CD8-positive, alpha-beta memory T cell (primary cell): ENCODE results near the gene AKT2. TPM values are rescaled to one million over a fixed set of nuclear protein-coding genes. Genes with fewer than 3 reads are reported as not detected.

Experiments
- CTCF ChIA-PET: fragments of 350-600 bp; sonication (Branson Sonifier 250); formaldehyde crosslinking; loops from one replicate; lab custom pipeline; 2021; ENCODE audit warnings: antibody characterized with exemption; lab: Charles Lee
- POLR2A ChIA-PET: fragments of 350-600 bp; sonication (Branson Sonifier 250); formaldehyde crosslinking; loops from one replicate; lab custom pipeline; 2021; ENCODE audit warnings: antibody characterized with exemption; lab: Charles Lee
- DNase-seq, 5 donors: peaks; one replicate each; pipeline versions ENCODE4 v3.0.0 to v3.0.0-alpha.2; 2020 to 2022; ENCODE audit warnings: mixed read lengths in 1 of 5
- H3K27ac ChIP-seq: one replicate; pipeline ENCODE4 v1.7.0; 2013; ENCODE audit warnings: low read depth, mild to moderate bottlenecking, low read length, moderate library complexity
- H3K27me3 ChIP-seq: 2 replicates; pipeline ENCODE4 v1.7.0; 2013; ENCODE audit warnings: low read length, mild to moderate bottlenecking; ENCODE audit not compliant: insufficient read depth, poor library complexity, severe bottlenecking
- H3K36me3 ChIP-seq: 2 replicates; pipeline ENCODE4 v1.7.0; 2013; ENCODE audit warnings: mild to moderate bottlenecking, low read length, moderate library complexity; ENCODE audit not compliant: insufficient read depth
- H3K4me1 ChIP-seq: 2 replicates; pipeline ENCODE4 v1.7.0; 2013; ENCODE audit warnings: mild to moderate bottlenecking, low read length, moderate library complexity; ENCODE audit not compliant: insufficient read depth
- H3K4me3 ChIP-seq: 2 replicates; pipeline ENCODE4 v1.7.0; 2013; ENCODE audit warnings: mild to moderate bottlenecking, low read length
- H3K9me3 ChIP-seq: 2 replicates; pipeline ENCODE4 v1.7.0; 2013; ENCODE audit warnings: mild to moderate bottlenecking, low read length
- H3K27ac Mint-ChIP-seq, 8 donors: one replicate each; pipeline ENCODE4 v1.8.0; 2020 to 2021; ENCODE audit warnings: mixed read lengths in 8 of 8, mild to moderate bottlenecking in 6 of 8, inconsistent platforms in 3 of 8, moderate library complexity in 3 of 8
- H3K27me3 Mint-ChIP-seq, 2 donors: one replicate each; pipeline ENCODE4 v1.8.0; 2020 to 2021; ENCODE audit warnings: mixed read lengths in 2 of 2, mild to moderate bottlenecking in 1 of 2, moderate library complexity in 1 of 2
- H3K36me3 Mint-ChIP-seq, 3 donors: one replicate each; pipeline ENCODE4 v1.8.0; 2020 to 2021; ENCODE audit warnings: mixed read lengths in 3 of 3, inconsistent platforms in 1 of 3, mild to moderate bottlenecking in 1 of 3
- H3K4me1 Mint-ChIP-seq, 3 donors: one replicate each; pipeline ENCODE4 v1.8.0; 2020 to 2021; ENCODE audit warnings: mixed read lengths in 3 of 3, inconsistent platforms in 1 of 3, mild to moderate bottlenecking in 1 of 3
- H3K4me3 Mint-ChIP-seq, 7 donors: one replicate each; pipeline ENCODE4 v1.8.0; 2020 to 2021; ENCODE audit warnings: mixed read lengths in 7 of 7, mild to moderate bottlenecking in 6 of 7, moderate library complexity in 4 of 7, inconsistent platforms in 2 of 7
- H3K9me3 Mint-ChIP-seq, 5 donors: one replicate each; pipeline ENCODE4 v1.8.0; 2020 to 2022; ENCODE audit warnings: mixed read lengths in 5 of 5, mild to moderate bottlenecking in 3 of 5, moderate library complexity in 2 of 5, inconsistent platforms in 1 of 5
- polyA plus RNA-seq: library from polyadenylated mRNA; unstranded; fragments of 300-500 nt; fragmentation: Illumina TruSeq; gene quantifications from one replicate; pipeline ENCODE4 v1.2.3, GENCODE V29; 2021
- total RNA-seq, 2 experiments: library from RNA; stranded (reverse); gene quantifications; one replicate each; pipeline ENCODE4 v1.2.3, GENCODE V29; 2021

The AKT2 gene
- total and polyA plus RNA-seq, 3 experiments from 2014 or later = 27.0 to 132 (median 124) TPM

DNA sequence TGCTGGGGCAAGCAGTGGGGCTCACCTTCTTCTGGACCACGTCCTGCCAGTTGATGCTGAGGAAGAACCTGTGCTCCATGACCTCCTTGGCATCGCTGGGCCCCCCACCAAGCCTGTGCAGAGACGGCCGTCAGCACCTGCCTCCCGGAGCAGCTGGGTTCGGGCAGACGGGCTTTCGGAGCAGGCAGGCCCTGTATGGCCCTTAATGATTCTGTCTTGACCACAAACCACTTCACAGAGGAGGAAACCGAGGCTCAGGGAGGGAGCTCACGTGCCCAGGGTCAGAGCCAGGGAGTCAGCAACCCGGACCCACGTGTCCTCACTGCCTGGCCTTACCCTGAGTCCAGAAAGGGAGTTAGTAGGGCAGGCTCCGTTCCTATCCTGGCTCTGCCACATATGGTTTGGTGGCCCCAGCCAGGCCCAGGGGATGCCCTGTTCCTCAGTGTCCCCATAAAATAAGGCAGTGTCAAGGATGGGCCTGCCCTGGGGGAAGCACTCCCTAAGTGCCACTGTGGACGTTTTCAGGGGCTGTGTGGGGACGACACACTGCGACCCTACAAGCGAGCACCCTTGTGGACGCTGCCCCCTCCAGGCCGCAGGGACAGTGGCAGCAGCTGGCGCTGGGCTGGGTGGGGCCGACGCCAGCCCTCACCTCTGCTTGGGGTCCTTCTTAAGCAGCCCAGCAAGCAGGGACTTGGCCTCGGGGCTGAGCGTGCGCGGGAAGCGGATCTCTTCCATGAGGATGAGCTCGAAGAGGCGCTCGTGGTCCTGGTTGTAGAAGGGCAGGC, 49.7 kb downstream of the AKT2 start:
- H3K27ac Mint-ChIP-seq = no peak overlapping the region
- Histone ChIP-seq H3K4me3 (no peak overlapping the region), H3K4me1 (no peaks in the 10 kb centered on the region), H3K36me3 (peaks cover 24% of the 10 kb centered on the region), H3K27ac (no peak overlapping the region), H3K27me3 (no peaks in the 10 kb centered on the region), H3K9me3 (no peaks in the 10 kb centered on the region)
- ChIA-PET POLR2A (no interaction called here), CTCF (no interaction called here)
- peaks cover 0 to 6% (median 1%) of the 10 kb centered on the region in 3 donors for H3K4me1 Mint-ChIP-seq
- no peaks in the 10 kb centered on the region for H3K9me3 Mint-ChIP-seq
- no peak for DNase-seq
- no peaks in the 10 kb centered on the region for H3K27me3 Mint-ChIP-seq
- peaks cover 6 to 68% (median 9%) of the 10 kb centered on the region in 3 donors for H3K36me3 Mint-ChIP-seq
- H3K4me3 Mint-ChIP-seq = no peak overlapping the region

DNA sequence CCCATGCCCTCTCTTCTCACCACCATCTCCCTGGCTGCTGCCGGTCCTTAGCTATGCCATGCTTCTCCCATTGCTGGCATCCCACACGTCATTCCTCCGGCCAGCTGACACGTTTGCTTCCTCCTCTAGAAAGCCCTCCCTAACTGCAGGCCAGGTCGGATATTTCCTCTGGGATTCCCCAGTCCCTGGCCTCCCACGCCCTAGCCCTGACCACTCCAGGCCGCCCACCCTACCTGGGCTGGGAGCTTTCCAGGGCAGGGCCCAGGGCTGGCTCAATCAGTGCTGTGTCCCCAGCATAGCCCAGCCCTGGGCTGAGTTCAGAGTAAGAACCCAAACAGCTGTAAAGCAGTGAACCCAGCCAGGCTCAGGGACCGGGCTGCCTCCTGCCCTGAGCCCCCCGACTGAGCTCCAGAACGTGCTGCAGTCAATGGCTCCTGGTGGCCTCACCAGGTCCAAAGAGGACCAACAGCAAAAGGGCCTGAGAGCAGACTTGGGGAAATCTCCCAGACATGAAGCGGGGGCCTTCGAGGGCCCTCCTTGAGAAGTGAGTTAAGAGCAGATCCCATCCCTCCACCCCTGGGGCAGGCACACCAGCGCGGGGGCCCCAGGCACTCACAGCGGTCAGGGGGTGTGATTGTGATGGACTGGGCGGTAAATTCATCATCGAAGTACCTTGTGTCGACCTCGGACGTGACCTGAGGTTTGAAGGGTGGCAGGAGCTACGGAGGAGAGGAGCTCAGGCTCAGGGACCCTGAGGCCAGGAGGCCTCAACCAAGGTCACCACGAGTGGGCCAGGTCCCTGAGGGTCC, 50.5 kb downstream of the AKT2 start:
- Histone ChIP-seq H3K9me3 (no peaks in the 10 kb centered on the region), H3K36me3 (peaks cover 17% of the 10 kb centered on the region), H3K4me1 (no peaks in the 10 kb centered on the region), H3K4me3 (no peak overlapping the region), H3K27ac (no peak overlapping the region), H3K27me3 (no peaks in the 10 kb centered on the region)
- H3K36me3 Mint-ChIP-seq = peaks cover 6 to 60% (median 9%) of the 10 kb centered on the region in 3 donors
- no peaks in the 10 kb centered on the region for H3K27me3 Mint-ChIP-seq
- no peak for DNase-seq
- H3K9me3 Mint-ChIP-seq = no peaks in the 10 kb centered on the region
- H3K4me1 Mint-ChIP-seq = peaks cover 0 to 6% (median 3%) of the 10 kb centered on the region in 3 donors
- CTCF ChIA-PET = no interaction called here
- no peak overlapping the region for H3K4me3 Mint-ChIP-seq
- POLR2A ChIA-PET = no interaction called here
- H3K27ac Mint-ChIP-seq = no peak overlapping the region

- Mint-ChIP-seq H3K4me3 (no peak overlapping the region), H3K36me3 (peaks cover 6 to 52% (median 9%) of the 10 kb centered on the region in 3 donors), H3K9me3 (no peaks in the 10 kb centered on the region), H3K4me1 (peaks cover 0 to 6% (median 3%) of the 10 kb centered on the region in 3 donors), H3K27me3 (no peaks in the 10 kb centered on the region), H3K27ac (no peak overlapping the region)
- Histone ChIP-seq H3K27me3 (no peaks in the 10 kb centered on the region), H3K27ac (no peak overlapping the region), H3K9me3 (no peaks in the 10 kb centered on the region), H3K4me1 (no peaks in the 10 kb centered on the region), H3K4me3 (no peak overlapping the region), H3K36me3 (peaks cover 10% of the 10 kb centered on the region)
- CTCF ChIA-PET = no interaction called here
- POLR2A ChIA-PET = no interaction called here
- DNase-seq = no peak
Measured at GRCh38 chr19:40233811-40234389, 51.2 kb downstream of the AKT2 start.

- Histone ChIP-seq H3K4me3 (no peak overlapping the region), H3K27ac (no peak overlapping the region), H3K27me3 (no peaks in the 10 kb centered on the region), H3K4me1 (no peaks in the 10 kb centered on the region), H3K9me3 (no peaks in the 10 kb centered on the region), H3K36me3 (peaks cover 4% of the 10 kb centered on the region)
- peaks cover 6 to 46% (median 9%) of the 10 kb centered on the region in 3 donors for H3K36me3 Mint-ChIP-seq
- no peak overlapping the region for H3K4me3 Mint-ChIP-seq
- H3K4me1 Mint-ChIP-seq = peaks cover 0 to 6% (median 3%) of the 10 kb centered on the region in 3 donors
- H3K27me3 Mint-ChIP-seq = no peaks in the 10 kb centered on the region
- H3K27ac Mint-ChIP-seq = no peak overlapping the region
- POLR2A ChIA-PET = no interaction called here
- no peaks in the 10 kb centered on the region for H3K9me3 Mint-ChIP-seq
- no peak for DNase-seq
- CTCF ChIA-PET = no interaction called here
Measured at GRCh38 chr19:40232949-40233810, 52.0 kb downstream of the AKT2 start.

- ChIA-PET POLR2A (no interaction called here), CTCF (interaction anchor here (1.3 kb wide), 1 partner anchor 92 kb away, joined by 3 read pairs; no protein-coding TSS in a partner anchor)
- H3K27me3 ChIP-seq = no peaks in the 10 kb centered on the region
- H3K9me3 Mint-ChIP-seq = no peaks in the 10 kb centered on the region
- no peak overlapping the region for H3K4me3 Mint-ChIP-seq
- no peaks in the 10 kb centered on the region for H3K36me3 ChIP-seq
- peaks cover 0 to 6% (median 3%) of the 10 kb centered on the region in 3 donors for H3K4me1 Mint-ChIP-seq
- DNase-seq = no peak
- no peak overlapping the region for H3K27ac Mint-ChIP-seq
- peaks cover 6 to 41% (median 9%) of the 10 kb centered on the region in 3 donors for H3K36me3 Mint-ChIP-seq
- H3K9me3 ChIP-seq = no peaks in the 10 kb centered on the region
- no peaks in the 10 kb centered on the region for H3K27me3 Mint-ChIP-seq
- H3K4me1 ChIP-seq = no peaks in the 10 kb centered on the region
- peak overlapping the region; percentile 24 for H3K27ac ChIP-seq
- H3K4me3 ChIP-seq = no peak overlapping the region
Measured at GRCh38 chr19:40232479-40232878, 52.7 kb downstream of the AKT2 start.

DNA sequence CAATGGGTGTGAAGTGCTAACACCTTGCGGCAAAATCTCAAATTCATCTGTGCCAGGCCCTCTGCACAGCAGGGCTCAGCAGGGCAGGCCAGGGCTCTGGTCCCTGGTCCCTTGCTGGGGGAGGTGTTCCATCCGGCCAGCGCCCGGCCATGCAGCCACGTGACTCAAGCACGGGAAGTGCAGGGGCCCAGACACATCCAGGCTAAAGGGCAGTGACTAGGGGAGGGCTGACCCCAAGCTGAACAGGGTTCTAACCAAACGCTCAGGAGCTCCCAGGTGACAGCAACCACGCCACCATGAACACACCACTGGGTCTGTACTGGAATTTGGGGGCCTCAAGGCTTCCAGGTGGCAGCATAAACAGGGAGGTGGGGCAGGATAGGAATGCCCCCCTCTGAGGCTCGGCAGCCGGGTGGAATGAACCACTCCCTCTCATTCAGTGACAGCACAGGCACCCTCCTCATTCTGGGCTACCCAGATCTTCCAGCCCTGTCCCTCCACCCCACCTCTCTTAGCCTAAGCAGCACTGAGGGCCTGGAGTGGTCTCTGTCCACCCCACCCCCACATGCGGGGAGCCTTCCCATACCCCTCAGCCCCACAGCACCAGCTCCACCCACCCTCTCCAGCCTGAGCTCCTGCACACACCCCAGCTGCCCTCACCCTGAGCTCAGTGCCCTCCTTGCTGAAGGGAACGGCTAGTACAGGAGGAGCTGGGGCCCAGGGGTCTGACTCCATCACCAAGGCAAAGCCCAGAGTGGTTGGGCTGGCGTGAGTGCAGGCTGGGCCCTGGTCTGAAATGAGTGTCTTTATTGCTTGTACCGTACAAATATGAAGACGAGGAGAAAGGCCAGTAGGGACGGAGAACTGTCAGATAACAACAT, 53.4 kb downstream of the AKT2 start:
- CTCF ChIA-PET = interaction anchor here (1.3 kb wide), 1 partner anchor 92 kb away, joined by 3 read pairs; no protein-coding TSS in a partner anchor
- no peak overlapping the region for H3K4me3 Mint-ChIP-seq
- POLR2A ChIA-PET = no interaction called here
- Histone ChIP-seq H3K4me3 (no peak overlapping the region), H3K4me1 (peaks cover 1% of the 10 kb centered on the region), H3K36me3 (no peaks in the 10 kb centered on the region), H3K27ac (peak overlapping the region; percentile 24), H3K27me3 (no peaks in the 10 kb centered on the region), H3K9me3 (no peaks in the 10 kb centered on the region)
- H3K36me3 Mint-ChIP-seq = peaks cover 3 to 35% (median 6%) of the 10 kb centered on the region in 3 donors
- peaks cover 1 to 6% (median 2%) of the 10 kb centered on the region in 3 donors for H3K4me1 Mint-ChIP-seq
- no peak for DNase-seq
- no peaks in the 10 kb centered on the region for H3K9me3 Mint-ChIP-seq
- peaks cover under 1 to 1% of the 10 kb centered on the region in 2 donors for H3K27me3 Mint-ChIP-seq
- H3K27ac Mint-ChIP-seq = peak overlapping the region in 1 of 8 donors; percentile 65

DNA sequence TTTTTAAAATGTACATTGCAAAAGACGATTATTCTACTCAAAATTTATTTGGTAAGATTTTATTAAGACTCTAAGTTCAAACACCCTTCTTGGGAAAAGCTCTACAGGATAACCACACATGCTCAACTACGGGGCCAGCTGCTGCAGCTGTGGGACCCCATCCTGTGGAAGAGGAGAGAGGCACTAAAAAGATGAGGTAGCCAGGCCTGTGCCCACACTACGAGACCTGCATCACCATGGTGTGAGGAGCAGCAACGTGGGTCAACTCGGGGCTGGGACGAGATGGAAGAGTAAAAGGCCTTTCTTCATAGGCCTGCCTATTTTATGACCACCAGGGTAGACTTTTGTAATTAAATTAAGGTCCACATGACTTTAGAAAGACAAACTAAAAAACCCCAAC, 54.1 kb downstream of the AKT2 start:
- H3K27me3 ChIP-seq = no peaks in the 10 kb centered on the region
- H3K36me3 Mint-ChIP-seq = peaks cover 0 to 28% (median 6%) of the 10 kb centered on the region in 3 donors
- no peaks in the 10 kb centered on the region for H3K36me3 ChIP-seq
- ChIA-PET POLR2A (no interaction called here), CTCF (interaction anchor here (1.3 kb wide), 1 partner anchor 91 kb away, joined by 3 read pairs; no protein-coding TSS in a partner anchor)
- DNase-seq = no peak
- no peak overlapping the region for H3K4me3 ChIP-seq
- H3K27me3 Mint-ChIP-seq = peaks cover 4 to 5% of the 10 kb centered on the region in 2 donors
- H3K9me3 ChIP-seq = no peaks in the 10 kb centered on the region
- H3K27ac Mint-ChIP-seq = no peak overlapping the region
- peaks cover 8% of the 10 kb centered on the region for H3K4me1 ChIP-seq
- no peak overlapping the region for H3K4me3 Mint-ChIP-seq
- no peak overlapping the region for H3K27ac ChIP-seq
- H3K4me1 Mint-ChIP-seq = peaks cover 2 to 7% (median 6%) of the 10 kb centered on the region in 3 donors
- H3K9me3 Mint-ChIP-seq = no peaks in the 10 kb centered on the region
